HepG2 (cell line): ENCODE data around the gene HMGCS2. TPM values are rescaled to one million over a fixed set of nuclear protein-coding genes. Genes with fewer than 3 reads are reported as not detected.

Experiments used
- EP300 ChIP-seq, 3 experiments: sonication (generic) in 1 of 3; formaldehyde crosslinking in 1 of 3; IDR thresholded peaks; 2 replicates each; pipeline versions ENCODE4 v1.5.1 to v1.6.1; 2011 to 2020; ENCODE audit warnings: low read depth in 2 of 3, low read length in 2 of 3, borderline replicate concordance in 1 of 3, improper control_type of control experiment in 1 of 3, mild to moderate bottlenecking in 1 of 3, missing genetic modification reagents in 1 of 3, moderate library complexity in 1 of 3
- HOXA9 ChIP-seq: sonication (generic); formaldehyde crosslinking; IDR thresholded peaks from 2 replicates; pipeline ENCODE4 v1.8.1; 2022; ENCODE audit warnings: missing genetic modification reagents, mild to moderate bottlenecking, moderate library complexity, borderline replicate concordance
- JUN ChIP-seq: sonication (generic); formaldehyde crosslinking; IDR thresholded peaks from 2 replicates; pipeline ENCODE4 v1.4.0; 2020; ENCODE audit warnings: mild to moderate bottlenecking, missing genetic modification reagents
- NR2C2 ChIP-seq: sonication (generic); formaldehyde crosslinking; IDR thresholded peaks from 2 replicates; pipeline ENCODE4 v1.4.0; 2020; ENCODE audit warnings: missing genetic modification reagents, mild to moderate bottlenecking, moderate library complexity, borderline replicate concordance
- SAFB2 ChIP-seq: sonication (generic); formaldehyde crosslinking; IDR thresholded peaks from 2 replicates; pipeline ENCODE4 v1.5.1; 2020; ENCODE audit warnings: missing genetic modification reagents, low read depth, mild to moderate bottlenecking, borderline replicate concordance
- SALL2 ChIP-seq: sonication (generic); formaldehyde crosslinking; IDR thresholded peaks from 2 replicates; pipeline ENCODE4 v1.8.1; 2023; ENCODE audit warnings: mild to moderate bottlenecking, missing genetic modification reagents, inconsistent platforms
- SRSF4 ChIP-seq: fragments of 200-400 bp; formaldehyde crosslinking; IDR thresholded peaks from one replicate; pipeline ENCODE4 v1.6.1; 2018; ENCODE audit warnings: mild to moderate bottlenecking, low read depth, low read length, moderate library complexity; ENCODE audit not compliant: poor library complexity, severe bottlenecking
- SYNCRIP ChIP-seq: fragments of 200-400 bp; formaldehyde crosslinking; IDR thresholded peaks from 2 replicates; pipeline ENCODE4 v1.6.1; 2018; ENCODE audit warnings: mild to moderate bottlenecking, low read depth, low read length; ENCODE audit not compliant: insufficient read depth
- ZC3H4 ChIP-seq: sonication (generic); formaldehyde crosslinking; IDR thresholded peaks from 2 replicates; pipeline ENCODE4 v1.4.0; 2020; ENCODE audit warnings: missing genetic modification reagents, borderline replicate concordance
- ZFP1 ChIP-seq: IDR thresholded peaks from 2 replicates; pipeline ENCODE4 v1.6.1; 2016
- polyA plus RNA-seq, 8 experiments: library from polyadenylated mRNA; depleted of rRNA in 3 of 8; stranded (reverse) in 7 of 8; unstranded in 1 of 8; fragments of >200 nt; fragmentation: Illumina TruSeq in 4 of 8; extraction: Trizol in 4 of 8; gene quantifications; 2 replicates each; pipeline versions ENCODE4 v1.2.1 to v1.2.3, GENCODE V29; 2011 to 2016; ENCODE audit warnings: low read depth in 4 of 8, missing spikeins in 1 of 8, mixed read lengths in 1 of 8; ENCODE audit not compliant: insufficient read depth in 1 of 8
- total RNA-seq, 5 experiments: library from RNA; depleted of rRNA; stranded (reverse); fragments of >200 nt; fragmentation: Illumina TruSeq; extraction: Trizol; gene quantifications; 2 replicates each; pipeline ENCODE4 v1.2.3, GENCODE V29; 2016; ENCODE audit warnings: low read depth in 1 of 5
- TF ChIP-seq, protein P1 (sequence below): IDR thresholded peaks from 2 replicates; pipeline ENCODE4 v1.6.1; 2016
- TF ChIP-seq, protein P2 (sequence below): sonication (generic); formaldehyde crosslinking; IDR thresholded peaks from 2 replicates; pipeline ENCODE4 v1.4.0; 2020; ENCODE audit warnings: missing genetic modification reagents
- TF ChIP-seq, protein P3 (sequence below): fragments of 450-650 bp; IDR thresholded peaks from 2 replicates; pipeline ENCODE4 v1.6.1; 2016
- TF ChIP-seq, protein P4 (sequence below): sonication (generic); formaldehyde crosslinking; IDR thresholded peaks from 2 replicates; pipeline ENCODE4 v1.8.1; 2022; ENCODE audit warnings: mild to moderate bottlenecking, missing genetic modification reagents
- TF ChIP-seq, protein P5 (sequence below): sonication (generic); formaldehyde crosslinking; IDR thresholded peaks from 2 replicates; pipeline ENCODE4 v1.4.0; 2020; ENCODE audit warnings: missing genetic modification reagents, mild to moderate bottlenecking, borderline replicate concordance
- TF ChIP-seq, protein P6 (sequence below): sonication (generic); formaldehyde crosslinking; IDR thresholded peaks from 2 replicates; pipeline ENCODE4 v1.8.0; 2022; ENCODE audit warnings: missing genetic modification reagents, mild to moderate bottlenecking, moderate library complexity, borderline replicate concordance
- TF ChIP-seq, protein P7 (sequence below): sonication (generic); formaldehyde crosslinking; IDR thresholded peaks from 2 replicates; pipeline ENCODE4 v1.8.0; 2022; ENCODE audit warnings: mild to moderate bottlenecking, missing genetic modification reagents, moderate library complexity

The HMGCS2 gene
- total and polyA plus RNA-seq, 2 of the 13 experiments (the other 11 are each of a cell fraction or from before 2014, with no cell fraction given): 0.44 to 1.5 TPM

DNA sequence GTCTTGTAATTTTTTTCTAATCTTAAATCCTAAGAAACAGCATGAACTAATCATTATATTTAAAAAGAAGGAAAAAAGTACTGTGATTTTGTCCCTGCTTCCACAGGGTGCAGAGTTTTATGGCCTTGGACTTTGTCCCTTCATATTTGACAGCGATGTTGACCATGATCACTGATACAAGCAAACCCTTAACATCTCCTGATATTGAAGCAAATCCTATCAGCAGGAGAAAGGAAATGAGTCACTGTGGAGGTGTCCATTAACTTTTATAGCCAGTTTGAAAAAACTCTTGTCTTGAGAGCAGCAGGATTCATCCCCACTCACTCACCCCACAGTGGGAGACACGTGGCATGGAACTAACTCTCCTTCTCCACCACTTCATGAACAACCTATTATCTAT, 47.7 kb upstream of the HMGCS2 start (continued):
- TF ChIP-seq, protein P1, sequence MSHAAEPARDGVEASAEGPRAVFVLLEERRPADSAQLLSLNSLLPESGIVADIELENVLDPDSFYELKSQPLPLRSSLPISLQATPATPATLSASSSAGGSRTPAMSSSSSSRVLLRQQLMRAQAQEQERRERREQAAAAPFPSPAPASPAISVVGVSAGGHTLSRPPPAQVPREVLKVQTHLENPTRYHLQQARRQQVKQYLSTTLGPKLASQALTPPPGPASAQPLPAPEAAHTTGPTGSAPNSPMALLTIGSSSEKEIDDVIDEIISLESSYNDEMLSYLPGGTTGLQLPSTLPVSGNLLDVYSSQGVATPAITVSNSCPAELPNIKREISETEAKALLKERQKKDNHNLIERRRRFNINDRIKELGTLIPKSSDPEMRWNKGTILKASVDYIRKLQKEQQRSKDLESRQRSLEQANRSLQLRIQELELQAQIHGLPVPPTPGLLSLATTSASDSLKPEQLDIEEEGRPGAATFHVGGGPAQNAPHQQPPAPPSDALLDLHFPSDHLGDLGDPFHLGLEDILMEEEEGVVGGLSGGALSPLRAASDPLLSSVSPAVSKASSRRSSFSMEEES (CRISPR knock-in tag): no peak
- TF ChIP-seq, protein P2, sequence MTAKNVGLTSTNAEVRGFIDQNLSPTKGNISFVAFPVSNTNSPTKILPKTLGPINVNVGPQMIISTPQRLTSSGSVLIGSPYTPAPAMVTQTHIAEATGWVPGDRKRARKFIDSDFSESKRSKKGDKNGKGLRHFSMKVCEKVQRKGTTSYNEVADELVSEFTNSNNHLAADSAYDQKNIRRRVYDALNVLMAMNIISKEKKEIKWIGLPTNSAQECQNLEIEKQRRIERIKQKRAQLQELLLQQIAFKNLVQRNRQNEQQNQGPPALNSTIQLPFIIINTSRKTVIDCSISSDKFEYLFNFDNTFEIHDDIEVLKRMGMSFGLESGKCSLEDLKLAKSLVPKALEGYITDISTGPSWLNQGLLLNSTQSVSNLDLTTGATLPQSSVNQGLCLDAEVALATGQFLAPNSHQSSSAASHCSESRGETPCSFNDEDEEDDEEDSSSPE (CRISPR knock-in tag): no peak
- TF ChIP-seq HOXA9: no peak
- TF ChIP-seq, protein P3, sequence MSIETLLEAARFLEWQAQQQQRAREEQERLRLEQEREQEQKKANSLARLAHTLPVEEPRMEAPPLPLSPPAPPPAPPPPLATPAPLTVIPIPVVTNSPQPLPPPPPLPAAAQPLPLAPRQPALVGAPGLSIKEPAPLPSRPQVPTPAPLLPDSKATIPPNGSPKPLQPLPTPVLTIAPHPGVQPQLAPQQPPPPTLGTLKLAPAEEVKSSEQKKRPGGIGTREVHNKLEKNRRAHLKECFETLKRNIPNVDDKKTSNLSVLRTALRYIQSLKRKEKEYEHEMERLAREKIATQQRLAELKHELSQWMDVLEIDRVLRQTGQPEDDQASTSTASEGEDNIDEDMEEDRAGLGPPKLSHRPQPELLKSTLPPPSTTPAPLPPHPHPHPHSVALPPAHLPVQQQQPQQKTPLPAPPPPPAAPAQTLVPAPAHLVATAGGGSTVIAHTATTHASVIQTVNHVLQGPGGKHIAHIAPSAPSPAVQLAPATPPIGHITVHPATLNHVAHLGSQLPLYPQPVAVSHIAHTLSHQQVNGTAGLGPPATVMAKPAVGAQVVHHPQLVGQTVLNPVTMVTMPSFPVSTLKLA: no peak
- TF ChIP-seq SAFB2: no peak
- TF ChIP-seq EP300 (IDR thresholded peaks at IDR 0.05; ENCODE audit: low read depth in 2 of 2, low read length in 2 of 2): peak in 1 of 2 experiments; percentile 88; a peak in 2 of 4 replicates
- peak; percentile 57; the same call in 1 of the 2 replicates for TF ChIP-seq EP300 (CRISPR knock-in tag; IDR thresholded peaks at IDR 0.05; ENCODE audit: borderline replicate concordance)
- TF ChIP-seq ZFP1: no peak
- TF ChIP-seq NR2C2 (CRISPR knock-in tag): no peak
- TF ChIP-seq, protein P4, sequence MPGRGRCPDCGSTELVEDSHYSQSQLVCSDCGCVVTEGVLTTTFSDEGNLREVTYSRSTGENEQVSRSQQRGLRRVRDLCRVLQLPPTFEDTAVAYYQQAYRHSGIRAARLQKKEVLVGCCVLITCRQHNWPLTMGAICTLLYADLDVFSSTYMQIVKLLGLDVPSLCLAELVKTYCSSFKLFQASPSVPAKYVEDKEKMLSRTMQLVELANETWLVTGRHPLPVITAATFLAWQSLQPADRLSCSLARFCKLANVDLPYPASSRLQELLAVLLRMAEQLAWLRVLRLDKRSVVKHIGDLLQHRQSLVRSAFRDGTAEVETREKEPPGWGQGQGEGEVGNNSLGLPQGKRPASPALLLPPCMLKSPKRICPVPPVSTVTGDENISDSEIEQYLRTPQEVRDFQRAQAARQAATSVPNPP (CRISPR knock-in tag): no peak
- TF ChIP-seq ZC3H4 (CRISPR knock-in tag): no peak
- TF ChIP-seq, protein P5, sequence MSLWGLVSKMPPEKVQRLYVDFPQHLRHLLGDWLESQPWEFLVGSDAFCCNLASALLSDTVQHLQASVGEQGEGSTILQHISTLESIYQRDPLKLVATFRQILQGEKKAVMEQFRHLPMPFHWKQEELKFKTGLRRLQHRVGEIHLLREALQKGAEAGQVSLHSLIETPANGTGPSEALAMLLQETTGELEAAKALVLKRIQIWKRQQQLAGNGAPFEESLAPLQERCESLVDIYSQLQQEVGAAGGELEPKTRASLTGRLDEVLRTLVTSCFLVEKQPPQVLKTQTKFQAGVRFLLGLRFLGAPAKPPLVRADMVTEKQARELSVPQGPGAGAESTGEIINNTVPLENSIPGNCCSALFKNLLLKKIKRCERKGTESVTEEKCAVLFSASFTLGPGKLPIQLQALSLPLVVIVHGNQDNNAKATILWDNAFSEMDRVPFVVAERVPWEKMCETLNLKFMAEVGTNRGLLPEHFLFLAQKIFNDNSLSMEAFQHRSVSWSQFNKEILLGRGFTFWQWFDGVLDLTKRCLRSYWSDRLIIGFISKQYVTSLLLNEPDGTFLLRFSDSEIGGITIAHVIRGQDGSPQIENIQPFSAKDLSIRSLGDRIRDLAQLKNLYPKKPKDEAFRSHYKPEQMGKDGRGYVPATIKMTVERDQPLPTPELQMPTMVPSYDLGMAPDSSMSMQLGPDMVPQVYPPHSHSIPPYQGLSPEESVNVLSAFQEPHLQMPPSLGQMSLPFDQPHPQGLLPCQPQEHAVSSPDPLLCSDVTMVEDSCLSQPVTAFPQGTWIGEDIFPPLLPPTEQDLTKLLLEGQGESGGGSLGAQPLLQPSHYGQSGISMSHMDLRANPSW (CRISPR knock-in tag): peak; percentile 91; the same call in 1 of the 2 replicates
- no peak for TF ChIP-seq JUN (CRISPR knock-in tag)
- TF ChIP-seq, protein P6, sequence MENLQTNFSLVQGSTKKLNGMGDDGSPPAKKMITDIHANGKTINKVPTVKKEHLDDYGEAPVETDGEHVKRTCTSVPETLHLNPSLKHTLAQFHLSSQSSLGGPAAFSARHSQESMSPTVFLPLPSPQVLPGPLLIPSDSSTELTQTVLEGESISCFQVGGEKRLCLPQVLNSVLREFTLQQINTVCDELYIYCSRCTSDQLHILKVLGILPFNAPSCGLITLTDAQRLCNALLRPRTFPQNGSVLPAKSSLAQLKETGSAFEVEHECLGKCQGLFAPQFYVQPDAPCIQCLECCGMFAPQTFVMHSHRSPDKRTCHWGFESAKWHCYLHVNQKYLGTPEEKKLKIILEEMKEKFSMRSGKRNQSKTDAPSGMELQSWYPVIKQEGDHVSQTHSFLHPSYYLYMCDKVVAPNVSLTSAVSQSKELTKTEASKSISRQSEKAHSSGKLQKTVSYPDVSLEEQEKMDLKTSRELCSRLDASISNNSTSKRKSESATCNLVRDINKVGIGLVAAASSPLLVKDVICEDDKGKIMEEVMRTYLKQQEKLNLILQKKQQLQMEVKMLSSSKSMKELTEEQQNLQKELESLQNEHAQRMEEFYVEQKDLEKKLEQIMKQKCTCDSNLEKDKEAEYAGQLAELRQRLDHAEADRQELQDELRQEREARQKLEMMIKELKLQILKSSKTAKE (CRISPR knock-in tag): no peak
- TF ChIP-seq, protein P7, sequence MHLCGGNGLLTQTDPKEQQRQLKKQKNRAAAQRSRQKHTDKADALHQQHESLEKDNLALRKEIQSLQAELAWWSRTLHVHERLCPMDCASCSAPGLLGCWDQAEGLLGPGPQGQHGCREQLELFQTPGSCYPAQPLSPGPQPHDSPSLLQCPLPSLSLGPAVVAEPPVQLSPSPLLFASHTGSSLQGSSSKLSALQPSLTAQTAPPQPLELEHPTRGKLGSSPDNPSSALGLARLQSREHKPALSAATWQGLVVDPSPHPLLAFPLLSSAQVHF (CRISPR knock-in tag): no peak
- TF ChIP-seq SALL2 (CRISPR knock-in tag): no peak
- no peak for TF ChIP-seq SRSF4
- no peak for TF ChIP-seq SYNCRIP
